HEK293 (cell line): ENCODE data around the gene CDC26.

Experiments
- CTCF ChIA-PET: fragments of 350-600 bp; formaldehyde crosslinking; extraction: SDS; loops from one replicate; lab custom pipeline; 2021; ENCODE audit warnings: antibody characterized with exemption; lab: Yijun Ruan, JAX
- POLR2A ChIA-PET: fragments of 300-600 bp; formaldehyde crosslinking; extraction: SDS; loops from one replicate; lab custom pipeline; 2020; ENCODE audit warnings: antibody characterized with exemption, inconsistent platforms; lab: Yijun Ruan, JAX
- H3K27ac ChIP-seq: fragments of 200-500 bp; sonication (Bioruptor generic); 2 replicates; pipeline ENCODE4 v1.5.1; 2014; ENCODE audit warnings: low read depth, low read length, control low read depth, inconsistent platforms; ENCODE audit errors: extremely low read depth
- H3K36me3 ChIP-seq, 2 experiments: fragments of 200-500 bp in 1 of 2; sonication (Bioruptor generic) in 1 of 2; 1 replicate in 1 of 2; 2 replicates in 1 of 2; pipeline ENCODE4 v1.5.1; 2014 to 2017; ENCODE audit warnings: inconsistent platforms in 2 of 2, low read length in 2 of 2; ENCODE audit not compliant: control insufficient read depth in 2 of 2, insufficient read depth in 1 of 2
- H3K4me1 ChIP-seq: fragments of 200-500 bp; sonication (Bioruptor generic); 2 replicates; pipeline ENCODE4 v1.5.1; 2014; ENCODE audit warnings: mild to moderate bottlenecking, low read length, inconsistent platforms; ENCODE audit not compliant: control insufficient read depth, insufficient read depth
- H3K4me3 ChIP-seq: 2 replicates; pipeline ENCODE4 v1.5.1; 2011; ENCODE audit warnings: low read depth, mild to moderate bottlenecking, control low read depth, low read length, moderate library complexity
- H3K9me3 ChIP-seq: fragments of 200-500 bp; sonication (Bioruptor generic); 2 replicates; pipeline ENCODE4 v1.5.1; 2014; ENCODE audit warnings: low read depth, low read length, inconsistent platforms; ENCODE audit not compliant: control insufficient read depth, insufficient read depth
- TSHZ1 ChIP-seq: fragments of 450-650 bp; formaldehyde crosslinking; IDR thresholded peaks from 2 replicates; pipeline ENCODE4 v1.5.1; 2016; ENCODE audit warnings: missing biosample characterization, missing genetic modification characterization, borderline replicate concordance
- YY1 ChIP-seq: fragments of 450-650 bp; formaldehyde crosslinking; IDR thresholded peaks from 2 replicates; pipeline ENCODE4 v1.5.1; 2018; ENCODE audit warnings: missing biosample characterization, missing genetic modification characterization
- YY2 ChIP-seq: fragments of 450-650 bp; formaldehyde crosslinking; IDR thresholded peaks from 2 replicates; pipeline ENCODE4 v1.5.1; 2016; ENCODE audit warnings: missing biosample characterization, missing genetic modification characterization
- ZFP3 ChIP-seq: fragments of 450-650 bp; formaldehyde crosslinking; IDR thresholded peaks from 2 replicates; pipeline ENCODE4 v1.5.1; 2016; ENCODE audit warnings: low read depth, missing biosample characterization, missing genetic modification characterization
- ZNF114 ChIP-seq: fragments of 450-650 bp; formaldehyde crosslinking; IDR thresholded peaks from 2 replicates; pipeline ENCODE4 v1.5.0; 2017; ENCODE audit warnings: missing biosample characterization, missing genetic modification characterization
- ZNF121 ChIP-seq: fragments of 450-650 bp; formaldehyde crosslinking; IDR thresholded peaks from 2 replicates; pipeline ENCODE4 v1.5.1; 2016; ENCODE audit warnings: missing biosample characterization, missing genetic modification characterization
- ZNF202 ChIP-seq: fragments of 450-650 bp; formaldehyde crosslinking; IDR thresholded peaks from 2 replicates; pipeline ENCODE4 v1.5.1; 2016; ENCODE audit warnings: missing biosample characterization, missing genetic modification characterization, borderline replicate concordance
- ZNF350 ChIP-seq: fragments of 450-650 bp; formaldehyde crosslinking; IDR thresholded peaks from 2 replicates; pipeline ENCODE4 v1.5.0; 2017; ENCODE audit warnings: missing biosample characterization, mild to moderate bottlenecking, missing genetic modification characterization
- ZNF391 ChIP-seq: fragments of 450-650 bp; formaldehyde crosslinking; IDR thresholded peaks from 2 replicates; pipeline ENCODE4 v1.5.1; 2016; ENCODE audit warnings: low read depth, missing biosample characterization, missing genetic modification characterization, borderline replicate concordance
- ZNF433 ChIP-seq: fragments of 450-650 bp; formaldehyde crosslinking; IDR thresholded peaks from 2 replicates; pipeline ENCODE4 v1.5.1; 2016; ENCODE audit warnings: missing biosample characterization, missing genetic modification characterization, low read depth
- ZNF518A ChIP-seq: fragments of 450-650 bp; formaldehyde crosslinking; conservative IDR thresholded peaks from 2 replicates; pipeline ENCODE4 v1.5.1; 2016; ENCODE audit warnings: low read depth, missing biosample characterization, missing genetic modification characterization
- ZNF521 ChIP-seq: fragments of 450-650 bp; formaldehyde crosslinking; IDR thresholded peaks from 2 replicates; pipeline ENCODE4 v1.5.1; 2017; ENCODE audit warnings: missing biosample characterization, mild to moderate bottlenecking, missing genetic modification characterization
- ZNF571 ChIP-seq: fragments of 450-650 bp; formaldehyde crosslinking; IDR thresholded peaks from 2 replicates; pipeline ENCODE4 v1.5.0; 2017; ENCODE audit warnings: missing biosample characterization, missing genetic modification characterization
- ZNF654 ChIP-seq: fragments of 450-650 bp; formaldehyde crosslinking; IDR thresholded peaks from 2 replicates; pipeline ENCODE4 v1.5.1; 2016; ENCODE audit warnings: low read depth, missing biosample characterization, missing genetic modification characterization
- ZSCAN16 ChIP-seq: fragments of 450-650 bp; formaldehyde crosslinking; IDR thresholded peaks from 2 replicates; pipeline ENCODE4 v1.5.1; 2016; ENCODE audit warnings: missing biosample characterization, missing genetic modification characterization
- TF ChIP-seq, protein P1 (sequence below): fragments of 450-650 bp; formaldehyde crosslinking; IDR thresholded peaks from 2 replicates; pipeline ENCODE4 v1.5.1; 2016; ENCODE audit warnings: missing biosample characterization, missing genetic modification characterization
- TF ChIP-seq, protein P2 (sequence below): sonication (generic); formaldehyde crosslinking; IDR thresholded peaks from 2 replicates; pipeline ENCODE4 v1.8.1; 2022; ENCODE audit warnings: mild to moderate bottlenecking, moderate library complexity, missing genetic modification reagents

Gene CDC26

GRCh38 chr9:113257863-113258262 is 17.5 kb downstream of the CDC26 start (continued):
- TF ChIP-seq TSHZ1 (no peak), ZNF350 (tag by site-specific recombination) (no peak), ZNF391 (tag by site-specific recombination) (no peak)

DNA sequence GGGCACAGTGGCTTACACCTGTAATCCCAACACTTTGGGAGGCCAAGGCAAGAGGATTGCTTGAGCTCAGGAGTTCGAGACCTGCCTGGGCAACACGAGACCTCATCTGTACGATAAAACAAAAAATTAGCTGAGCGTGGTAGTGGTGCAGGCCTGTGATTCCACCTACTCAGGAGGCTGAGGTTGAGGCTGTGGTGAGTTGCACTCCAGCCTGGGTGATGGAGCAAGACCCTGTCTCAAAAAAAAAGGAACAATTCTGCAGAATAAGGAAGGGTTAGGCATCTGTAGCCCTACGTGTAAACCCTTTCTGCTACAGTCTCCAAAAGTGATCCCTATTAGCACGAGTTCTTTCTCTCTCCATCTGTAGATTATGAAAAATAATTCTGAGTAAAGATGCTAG is 19.9 kb downstream of the CDC26 start:
- H3K4me1 ChIP-seq, result no peaks in the 10 kb centered on the region
- peaks cover 7 to 31% of the 10 kb centered on the region in 2 experiments for H3K36me3 ChIP-seq
- H3K4me3 ChIP-seq, result no peak overlapping the region
- ChIA-PET POLR2A (interaction anchor here (1.2 kb wide), 1 partner anchor 34 kb away, joined by 3 read pairs; the partner anchor contains the start of genes FKBP15 and SLC31A1), CTCF (interaction anchor here (0.5 kb wide), 1 partner anchor 150 kb away, joined by 5 read pairs; no protein-coding TSS in a partner anchor)
- H3K27ac ChIP-seq, result no peak overlapping the region
- no peaks in the 10 kb centered on the region for H3K9me3 ChIP-seq
- TF ChIP-seq ZNF433 (tag by site-specific recombination) (no peak), ZNF121 (tag by site-specific recombination) (no peak), ZSCAN16 (tag by site-specific recombination) (no peak), ZNF518A (tag by site-specific recombination) (no peak), YY1 (tag by site-specific recombination) (no peak), ZNF654 (tag by site-specific recombination) (no peak), ZNF114 (no peak), ZNF571 (tag by site-specific recombination) (no peak)

GRCh38 chr9:113254991-113255390 is 20.4 kb downstream of the CDC26 start:
- ChIA-PET CTCF (interaction anchor here (0.5 kb wide), 1 partner anchor 150 kb away, joined by 5 read pairs; no protein-coding TSS in a partner anchor), POLR2A (interaction anchor here (1.2 kb wide), 1 partner anchor 34 kb away, joined by 3 read pairs; the partner anchor contains the start of genes FKBP15 and SLC31A1)
- Histone ChIP-seq H3K27ac (no peak overlapping the region), H3K4me3 (no peak overlapping the region), H3K4me1 (no peaks in the 10 kb centered on the region), H3K9me3 (no peaks in the 10 kb centered on the region), H3K36me3 (peaks cover 7 to 26% of the 10 kb centered on the region in 2 experiments)
- TF ChIP-seq ZNF202 (tag by site-specific recombination), result no peak
- TF ChIP-seq YY2 (tag by site-specific recombination), result no peak
- no peak for TF ChIP-seq ZNF521 (tag by site-specific recombination)
- no peak for TF ChIP-seq ZFP3 (tag by site-specific recombination)
- TF ChIP-seq, protein P1, sequence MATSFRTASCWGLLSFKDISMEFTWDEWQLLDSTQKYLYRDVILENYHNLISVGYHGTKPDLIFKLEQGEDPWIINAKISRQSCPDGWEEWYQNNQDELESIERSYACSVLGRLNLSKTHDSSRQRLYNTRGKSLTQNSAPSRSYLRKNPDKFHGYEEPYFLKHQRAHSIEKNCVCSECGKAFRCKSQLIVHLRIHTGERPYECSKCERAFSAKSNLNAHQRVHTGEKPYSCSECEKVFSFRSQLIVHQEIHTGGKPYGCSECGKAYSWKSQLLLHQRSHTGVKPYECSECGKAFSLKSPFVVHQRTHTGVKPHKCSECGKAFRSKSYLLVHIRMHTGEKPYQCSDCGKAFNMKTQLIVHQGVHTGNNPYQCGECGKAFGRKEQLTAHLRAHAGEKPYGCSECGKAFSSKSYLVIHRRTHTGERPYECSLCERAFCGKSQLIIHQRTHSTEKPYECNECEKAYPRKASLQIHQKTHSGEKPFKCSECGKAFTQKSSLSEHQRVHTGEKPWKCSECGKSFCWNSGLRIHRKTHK, result no peak
- TF ChIP-seq, protein P2, sequence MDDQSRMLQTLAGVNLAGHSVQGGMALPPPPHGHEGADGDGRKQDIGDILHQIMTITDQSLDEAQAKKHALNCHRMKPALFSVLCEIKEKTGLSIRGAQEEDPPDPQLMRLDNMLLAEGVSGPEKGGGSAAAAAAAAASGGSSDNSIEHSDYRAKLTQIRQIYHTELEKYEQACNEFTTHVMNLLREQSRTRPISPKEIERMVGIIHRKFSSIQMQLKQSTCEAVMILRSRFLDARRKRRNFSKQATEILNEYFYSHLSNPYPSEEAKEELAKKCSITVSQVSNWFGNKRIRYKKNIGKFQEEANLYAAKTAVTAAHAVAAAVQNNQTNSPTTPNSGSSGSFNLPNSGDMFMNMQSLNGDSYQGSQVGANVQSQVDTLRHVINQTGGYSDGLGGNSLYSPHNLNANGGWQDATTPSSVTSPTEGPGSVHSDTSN (CRISPR knock-in tag), result no peak
- TF ChIP-seq ZNF391 (tag by site-specific recombination), result no peak
